HAP-1 (cell line): ENCODE measurements around the gene EZH1.
"Not testable (repeated sequence)": the region's sequence is repeated elsewhere in the genome, so short reads cannot be mapped to it uniquely, and the experiment has no call there.

ENCODE experiments used
- DNase-seq, 2 experiments: peaks; one replicate each; pipeline ENCODE4 v3.0.0-alpha.2; 2016 to 2020; ENCODE audit warnings: low spot score in 2 of 2
- H3K27me3 ChIP-seq: fragments of 250-450 bp; sonication (Bioruptor Pico); 2 replicates; pipeline ENCODE4 v1.5.1; 2020; ENCODE audit warnings: low read depth, mild to moderate bottlenecking, moderate library complexity
- H3K36me3 ChIP-seq: fragments of 250-450 bp; sonication (Bioruptor Pico); replicated peaks from 2 replicates; pipeline ENCODE4 v1.5.1; 2020; ENCODE audit warnings: mild to moderate bottlenecking
- H3K4me1 ChIP-seq: fragments of 250-450 bp; sonication (Bioruptor Pico); 2 replicates; pipeline ENCODE4 v1.5.1; 2020; ENCODE audit warnings: mild to moderate bottlenecking
- H3K4me3 ChIP-seq: fragments of 250-450 bp; sonication (Bioruptor Pico); 2 replicates; pipeline ENCODE4 v1.5.1; 2020; ENCODE audit warnings: mild to moderate bottlenecking, moderate library complexity
- H3K9me3 ChIP-seq: fragments of 250-450 bp; sonication (Bioruptor Pico); 2 replicates; pipeline ENCODE4 v1.5.1; 2020; ENCODE audit warnings: mild to moderate bottlenecking, moderate library complexity
- in situ Hi-C: fragments of 300-500 bp; cut with MboI; formaldehyde crosslinking; loops from 3 replicates; pipeline ENCODE4 v1.14.3; 2020; ENCODE audit warnings: low sequenced_read_pairs, inconsistent platforms, mixed read lengths

Gene EZH1

GRCh38 chr17:42672038-42672437, 72.8 kb downstream of the EZH1 start:
- no peaks in the 10 kb centered on the region for H3K9me3 ChIP-seq
- H3K4me1 ChIP-seq: peaks cover 7% of the 10 kb centered on the region
- H3K36me3 ChIP-seq: peaks cover 59% of the 10 kb centered on the region
- no peaks in the 10 kb centered on the region for H3K27me3 ChIP-seq
- no peak for DNase-seq
- no peak overlapping the region for H3K4me3 ChIP-seq
- in situ Hi-C loops: no loop called here

DNA sequence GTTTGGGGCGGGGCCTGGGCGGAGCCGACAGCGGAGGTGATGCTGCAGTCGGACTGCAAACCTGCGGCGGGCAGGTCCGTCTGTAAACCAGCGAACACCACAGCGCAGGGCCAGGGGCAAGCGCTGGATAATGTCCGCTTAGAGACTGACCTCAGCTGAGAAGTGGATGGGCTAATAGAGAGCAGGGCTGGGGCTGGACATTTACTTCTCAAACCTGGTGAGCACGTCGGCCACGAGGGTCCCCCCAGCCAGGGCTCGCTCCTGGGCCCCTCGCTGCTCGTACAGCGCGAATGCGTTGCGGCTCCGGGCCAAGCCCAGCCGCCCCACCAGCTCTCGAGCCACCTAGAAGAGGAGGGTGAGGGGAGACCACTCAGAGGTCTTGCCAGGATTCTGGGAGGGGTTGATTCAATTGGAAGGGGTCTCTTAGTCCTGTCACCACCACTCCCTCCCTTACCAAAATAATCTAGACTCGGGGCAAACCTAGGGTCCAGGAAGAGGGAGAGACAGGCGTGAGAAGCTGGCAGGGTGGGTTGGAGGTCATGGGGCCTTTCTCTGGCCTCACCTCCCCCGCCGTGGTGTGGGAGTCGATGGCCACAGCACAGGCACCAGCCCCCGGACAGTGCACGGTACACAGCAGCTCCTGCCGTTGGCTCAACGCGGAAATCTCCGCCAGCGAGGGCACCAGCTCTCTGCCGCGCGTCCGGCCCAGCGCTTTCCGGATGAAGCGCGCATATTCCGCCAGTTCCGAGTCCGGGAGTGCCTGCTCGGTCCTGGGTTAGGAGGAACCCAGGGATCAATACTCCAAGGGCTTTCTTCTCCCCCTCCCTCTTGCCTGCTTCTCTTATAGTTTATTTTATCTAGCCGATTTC, 73.8 kb downstream of the EZH1 start:
- no peaks in the 10 kb centered on the region for H3K27me3 ChIP-seq
- in situ Hi-C loops: no loop called here
- peaks cover 7% of the 10 kb centered on the region for H3K4me1 ChIP-seq
- no peak for DNase-seq
- peaks cover 59% of the 10 kb centered on the region for H3K36me3 ChIP-seq
- no peak overlapping the region for H3K4me3 ChIP-seq
- H3K9me3 ChIP-seq: no peaks in the 10 kb centered on the region

DNA sequence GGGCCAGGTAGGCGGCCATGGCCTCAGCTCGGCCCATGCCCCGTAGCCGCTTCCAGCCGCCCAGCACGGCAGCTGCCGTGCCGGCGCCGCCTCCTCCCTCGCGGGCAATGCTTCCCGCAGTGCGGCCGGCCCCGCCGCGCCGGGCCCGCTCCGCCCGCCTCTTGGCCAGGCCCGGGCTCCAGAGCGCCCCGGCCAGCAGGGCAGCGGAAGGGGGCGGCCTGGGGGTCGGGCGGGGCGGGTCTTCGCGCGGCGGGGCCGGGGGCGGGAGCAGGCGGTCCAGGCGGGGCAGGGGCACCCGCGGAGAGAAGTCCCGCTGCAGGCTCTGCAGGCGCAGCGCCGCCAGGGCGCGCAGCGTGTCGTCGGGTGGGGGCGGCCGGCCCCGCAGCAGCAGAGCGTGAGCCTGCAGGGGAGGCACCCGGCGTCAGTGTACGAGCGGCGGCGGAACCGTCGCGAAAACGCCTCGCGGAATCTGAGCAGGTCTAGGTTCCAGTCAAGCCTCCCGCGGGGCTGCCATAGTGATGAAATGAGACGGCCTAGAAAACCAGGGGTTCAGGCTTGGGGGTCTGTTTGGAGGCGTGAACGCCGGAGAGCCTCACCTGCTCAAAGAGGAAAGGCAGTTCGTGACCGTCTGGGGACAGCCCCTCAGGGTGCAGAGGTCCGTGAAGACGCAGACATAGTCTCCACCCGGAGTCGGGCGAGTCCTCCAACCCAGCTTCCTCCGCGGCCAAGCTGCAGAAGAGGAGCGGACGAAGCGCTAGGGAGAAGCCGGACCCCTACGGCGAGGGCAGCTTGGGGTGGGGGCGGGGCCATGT, 74.7 kb downstream of the EZH1 start:
- Histone ChIP-seq H3K36me3 (peaks cover 59% of the 10 kb centered on the region), H3K9me3 (no peaks in the 10 kb centered on the region), H3K4me3 (no peak overlapping the region), H3K27me3 (no peaks in the 10 kb centered on the region), H3K4me1 (peaks cover 7% of the 10 kb centered on the region)
- in situ Hi-C loops: no loop called here
- DNase-seq: no peak

GRCh38 chr17:42669705-42669976, 75.2 kb downstream of the EZH1 start:
- DNase-seq: no peak
- in situ Hi-C loops: no loop called here
- Histone ChIP-seq H3K36me3 (peaks cover 59% of the 10 kb centered on the region), H3K27me3 (no peaks in the 10 kb centered on the region), H3K9me3 (no peaks in the 10 kb centered on the region), H3K4me3 (no peak overlapping the region), H3K4me1 (peaks cover 5% of the 10 kb centered on the region)

GRCh38 chr17:42667088-42667951, 77.5 kb downstream of the EZH1 start:
- Histone ChIP-seq H3K27me3 (no peaks in the 10 kb centered on the region), H3K36me3 (peaks cover 46% of the 10 kb centered on the region), H3K4me1 (no peaks in the 10 kb centered on the region), H3K4me3 (no peak overlapping the region), H3K9me3 (no peaks in the 10 kb centered on the region)
- DNase-seq: no peak
- in situ Hi-C loops: no loop called here

DNA sequence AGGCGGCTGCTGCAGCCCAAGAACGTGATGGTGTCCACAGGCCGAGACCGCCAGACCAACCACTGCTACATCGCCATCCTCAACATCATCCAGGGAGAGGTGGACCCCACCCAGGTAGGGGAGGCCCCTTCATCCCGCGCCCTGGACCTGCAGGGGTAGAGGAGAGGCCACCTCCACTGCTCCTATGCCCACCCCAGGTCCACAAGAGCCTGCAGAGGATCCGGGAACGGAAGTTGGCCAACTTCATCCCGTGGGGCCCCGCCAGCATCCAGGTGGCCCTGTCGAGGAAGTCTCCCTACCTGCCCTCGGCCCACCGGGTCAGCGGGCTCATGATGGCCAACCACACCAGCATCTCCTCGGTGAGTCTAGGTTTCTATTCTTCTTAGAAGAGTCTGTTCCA, 78.7 kb downstream of the EZH1 start:
- H3K4me3 ChIP-seq, in situ Hi-C loops, H3K27me3 ChIP-seq, DNase-seq, H3K9me3 ChIP-seq, H3K4me1 ChIP-seq: not testable (repeated sequence)
- peaks cover 36% of the 10 kb centered on the region for H3K36me3 ChIP-seq

DNA sequence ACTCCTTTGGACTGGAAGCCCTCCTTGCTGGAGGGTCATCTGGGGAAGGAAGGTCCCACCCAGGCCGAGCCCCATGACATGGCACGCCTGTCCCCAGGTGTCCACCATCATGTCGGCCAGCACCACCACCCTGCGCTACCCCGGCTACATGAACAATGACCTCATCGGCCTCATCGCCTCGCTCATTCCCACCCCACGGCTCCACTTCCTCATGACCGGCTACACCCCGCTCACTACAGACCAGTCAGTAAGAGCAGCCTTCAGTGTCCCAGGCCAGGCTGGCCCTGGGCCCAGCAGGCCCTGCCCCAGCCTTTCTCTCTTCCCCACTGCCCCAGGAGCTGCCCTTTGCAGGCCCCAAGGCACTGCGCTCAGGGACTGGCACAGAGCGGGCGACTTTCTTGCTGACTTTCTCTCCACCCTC, 79.2 kb downstream of the EZH1 start:
- in situ Hi-C loops: no loop called here
- peaks cover 30% of the 10 kb centered on the region for H3K36me3 ChIP-seq

GRCh38 chr17:42660692-42661345, 84.0 kb downstream of the EZH1 start:
- in situ Hi-C loops: no loop called here
- Histone ChIP-seq H3K36me3 (no peaks in the 10 kb centered on the region), H3K27me3 (no peaks in the 10 kb centered on the region), H3K4me1 (peaks cover 15% of the 10 kb centered on the region), H3K4me3 (no peak overlapping the region), H3K9me3 (peaks cover 2% of the 10 kb centered on the region; the same call in 1 of the 2 replicates)
- DNase-seq: peak; percentile 42 to 46

More for the DNA sequence above, 79.2 kb downstream of the EZH1 start:
- H3K27me3 ChIP-seq: no peaks in the 10 kb centered on the region
- H3K4me1 ChIP-seq: peaks cover 11% of the 10 kb centered on the region
- DNase-seq: no peak
- H3K4me3 ChIP-seq: no peak overlapping the region
- H3K9me3 ChIP-seq: no peaks in the 10 kb centered on the region; the same call in 1 of the 2 replicates

- H3K4me3 ChIP-seq, H3K36me3 ChIP-seq, in situ Hi-C loops, H3K27me3 ChIP-seq, DNase-seq, H3K9me3 ChIP-seq: not testable (repeated sequence)
- peaks cover 15% of the 10 kb centered on the region for H3K4me1 ChIP-seq
Measured at GRCh38 chr17:42659932-42660274, 84.9 kb downstream of the EZH1 start.

- in situ Hi-C loops: no loop called here
- peaks cover 15% of the 10 kb centered on the region for H3K4me1 ChIP-seq
- H3K9me3 ChIP-seq: peaks cover 2% of the 10 kb centered on the region; the same call in 1 of the 2 replicates
- H3K27me3 ChIP-seq: no peaks in the 10 kb centered on the region
- H3K4me3 ChIP-seq: no peak within 1 kb of the TSS
- DNase-seq: no peak
- H3K36me3 ChIP-seq: no peaks in the 10 kb centered on the region
Measured at GRCh38 chr17:42659079-42659931, 85.5 kb downstream of the EZH1 start, which contains the start of gene TUBG2. Gene TUBG2 (plus strand): TSS chr17:42659284. CDS start chr17:42659504, 220 bp downstream.

- no peaks in the 10 kb centered on the region for H3K36me3 ChIP-seq
- no peak for DNase-seq
- peaks cover 2% of the 10 kb centered on the region; the same call in 1 of the 2 replicates for H3K9me3 ChIP-seq
- in situ Hi-C loops: no loop called here
- no peak overlapping the region for H3K4me3 ChIP-seq
- H3K27me3 ChIP-seq: no peaks in the 10 kb centered on the region
- peaks cover 15% of the 10 kb centered on the region for H3K4me1 ChIP-seq
Measured at GRCh38 chr17:42657824-42658588, 86.8 kb downstream of the EZH1 start.

GRCh38 chr17:42655528-42655927, 89.3 kb downstream of the EZH1 start:
- Histone ChIP-seq H3K27me3 (no peaks in the 10 kb centered on the region), H3K36me3 (no peaks in the 10 kb centered on the region), H3K9me3 (0 out of 2 replicates have a peak, but pooled peaks cover 2% of the 10 kb centered on the region), H3K4me3 (no peak overlapping the region), H3K4me1 (peaks cover 3% of the 10 kb centered on the region)
- DNase-seq: no peak
- in situ Hi-C loops: no loop called here
